Nephron progenitor cell (in vitro differentiated cells): ENCODE measurements around the gene DRAXIN.

Source experiments
- DNase-seq: peaks from one replicate; pipeline ENCODE4 v3.0.0; 2021
- H3K27ac Mint-ChIP-seq: 2 replicates; pipeline ENCODE4 v1.8.0; 2021; ENCODE audit warnings: mild to moderate bottlenecking, moderate library complexity, mixed read lengths
- H3K27me3 Mint-ChIP-seq: 2 replicates; pipeline ENCODE4 v1.8.0; 2021; ENCODE audit warnings: mild to moderate bottlenecking, low read depth, mixed read lengths; ENCODE audit not compliant: poor library complexity
- H3K36me3 Mint-ChIP-seq: 2 replicates; pipeline ENCODE4 v1.8.0; 2021; ENCODE audit warnings: low read depth, mixed read lengths
- H3K4me1 Mint-ChIP-seq: 2 replicates; pipeline ENCODE4 v1.8.0; 2021; ENCODE audit warnings: mixed read lengths
- H3K4me3 Mint-ChIP-seq: 2 replicates; pipeline ENCODE4 v1.8.0; 2021; ENCODE audit warnings: mild to moderate bottlenecking, moderate library complexity, mixed read lengths
- H3K9me3 Mint-ChIP-seq: 2 replicates; pipeline ENCODE4 v1.8.0; 2021; ENCODE audit warnings: mild to moderate bottlenecking, moderate library complexity, mixed read lengths
- CTCF ChIP-seq: fragments of 200-600 bp; sonication (generic); IDR thresholded peaks from 2 replicates; pipeline ENCODE4 v1.5.0; 2021; ENCODE audit warnings: antibody characterized with exemption

The DRAXIN gene

DNA sequence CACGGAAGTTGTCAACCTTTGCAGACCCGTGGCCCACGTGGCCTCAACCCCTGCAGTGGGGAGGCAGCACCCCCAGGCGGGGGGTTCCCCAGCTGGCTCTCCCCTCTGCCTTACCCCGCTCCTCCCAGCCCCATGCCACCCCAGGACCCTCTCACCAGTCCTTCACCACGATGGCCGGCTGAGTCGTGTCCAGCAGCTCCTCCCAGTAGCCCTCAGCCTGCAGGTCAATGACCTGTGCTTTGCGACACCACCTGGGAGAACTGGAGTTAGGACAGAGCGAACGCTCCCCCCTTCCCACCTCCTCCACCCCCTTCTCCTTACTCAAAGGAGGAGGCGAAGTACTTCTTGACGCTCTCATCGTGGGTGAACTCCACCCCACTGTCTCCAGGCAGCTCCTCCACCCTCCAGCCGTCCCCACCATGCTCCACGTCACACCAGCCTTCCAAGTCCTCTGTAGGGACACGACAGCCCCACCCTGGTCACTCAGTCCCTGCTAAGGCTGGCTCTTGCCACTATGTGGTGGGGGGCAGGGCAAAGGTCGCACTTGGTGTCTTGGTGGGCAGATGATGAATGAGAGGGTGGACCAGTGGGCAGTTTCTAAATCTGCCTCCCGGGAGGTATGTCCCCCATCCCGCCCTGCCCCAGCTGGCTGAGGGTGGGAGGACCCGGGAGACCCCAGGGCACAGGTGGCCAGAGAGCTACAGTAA, 41.7 kb upstream of the DRAXIN start:
- Mint-ChIP-seq H3K27ac (no peak overlapping the region), H3K4me1 (peaks cover 20% of the 10 kb centered on the region), H3K27me3 (peaks cover 79% of the 10 kb centered on the region), H3K4me3 (no peak overlapping the region), H3K9me3 (no peaks in the 10 kb centered on the region), H3K36me3 (no peaks in the 10 kb centered on the region)
- DNase-seq = no peak
- TF ChIP-seq CTCF = no peak

DNA sequence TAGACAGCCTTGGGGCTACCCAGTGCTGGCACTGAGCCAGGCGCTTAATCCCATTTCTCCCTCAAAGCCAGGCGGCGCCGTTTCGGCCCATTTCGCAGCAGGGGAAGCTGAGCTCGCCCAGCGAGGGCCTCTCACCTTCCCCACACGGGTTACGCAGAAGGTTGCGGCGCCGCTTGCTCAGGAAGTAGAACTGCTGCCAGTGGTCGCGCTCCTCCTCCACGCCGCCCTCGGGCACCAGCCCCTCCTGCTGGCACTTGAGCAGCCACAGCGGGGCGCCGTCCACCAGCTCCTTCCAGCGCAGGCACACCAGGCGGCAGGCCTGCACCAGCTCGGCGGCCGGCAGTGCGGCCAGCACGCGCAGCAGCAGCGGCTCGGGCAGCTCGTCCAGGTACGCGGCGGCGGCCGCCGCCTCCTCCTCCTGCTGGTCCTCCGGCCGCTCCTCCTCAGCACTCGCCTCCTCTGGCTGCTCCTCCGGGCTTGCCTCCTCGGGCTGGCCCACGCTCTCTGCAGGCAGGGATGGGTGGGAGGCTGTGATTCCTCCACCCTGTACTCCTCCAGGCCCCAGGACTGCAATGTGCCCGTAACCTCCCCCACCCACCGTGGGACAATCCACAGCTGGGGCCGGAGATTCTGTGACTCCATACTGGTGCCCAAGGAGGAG, 41.0 kb upstream of the DRAXIN start:
- DNase-seq = peak; percentile 84
- H3K4me3 Mint-ChIP-seq = peak overlapping the region; percentile 70
- peak; percentile 63 for TF ChIP-seq CTCF
- H3K9me3 Mint-ChIP-seq = no peaks in the 10 kb centered on the region
- H3K36me3 Mint-ChIP-seq = no peaks in the 10 kb centered on the region
- H3K27ac Mint-ChIP-seq = no peak overlapping the region
- H3K4me1 Mint-ChIP-seq = peaks cover 23% of the 10 kb centered on the region
- H3K27me3 Mint-ChIP-seq = peaks cover 82% of the 10 kb centered on the region

DNA sequence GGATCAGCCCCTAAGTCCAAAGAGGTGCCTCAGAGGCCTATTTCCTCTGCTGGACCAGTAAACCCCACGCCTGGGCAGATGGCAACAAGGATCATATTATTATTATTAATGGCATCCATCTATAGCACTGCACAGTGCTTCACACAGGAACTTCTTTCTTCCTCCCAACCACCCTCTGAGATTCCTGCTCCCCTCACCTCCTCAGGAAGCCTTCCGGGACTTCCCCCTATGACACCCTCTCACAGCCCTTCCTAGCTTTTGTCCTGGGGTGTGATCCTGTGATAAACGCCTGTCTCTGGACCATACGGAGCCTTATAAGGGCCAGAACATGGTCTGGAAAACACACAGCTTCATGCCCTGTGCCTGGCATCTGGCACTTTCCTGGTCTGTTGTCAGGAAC, 40.5 kb upstream of the DRAXIN start:
- H3K27ac Mint-ChIP-seq = no peak overlapping the region
- peak overlapping the region; percentile 70 for H3K4me3 Mint-ChIP-seq
- TF ChIP-seq CTCF = no peak
- peaks cover 88% of the 10 kb centered on the region for H3K27me3 Mint-ChIP-seq
- peaks cover 28% of the 10 kb centered on the region for H3K4me1 Mint-ChIP-seq
- DNase-seq = no peak
- H3K9me3 Mint-ChIP-seq = no peaks in the 10 kb centered on the region
- no peaks in the 10 kb centered on the region for H3K36me3 Mint-ChIP-seq

GRCh38 chr1:11652203-11652780, 39.2 kb upstream of the DRAXIN start:
- Mint-ChIP-seq H3K4me1 (peaks cover 30% of the 10 kb centered on the region), H3K27me3 (peaks cover 83% of the 10 kb centered on the region), H3K27ac (no peak overlapping the region), H3K4me3 (no peak overlapping the region), H3K9me3 (no peaks in the 10 kb centered on the region), H3K36me3 (no peaks in the 10 kb centered on the region)
- no peak for TF ChIP-seq CTCF
- DNase-seq = no peak

- peaks cover 30% of the 10 kb centered on the region for H3K4me1 Mint-ChIP-seq
- DNase-seq = no peak
- no peak overlapping the region for H3K27ac Mint-ChIP-seq
- H3K27me3 Mint-ChIP-seq = peaks cover 74% of the 10 kb centered on the region
- no peaks in the 10 kb centered on the region for H3K36me3 Mint-ChIP-seq
- no peak for TF ChIP-seq CTCF
- no peak overlapping the region for H3K4me3 Mint-ChIP-seq
- H3K9me3 Mint-ChIP-seq = no peaks in the 10 kb centered on the region
Measured at GRCh38 chr1:11653101-11653860, 38.2 kb upstream of the DRAXIN start.
